Stimulated activated CD4-positive, alpha-beta T cell treated with anti-CD3 and anti-CD28 coated beads, Interleukin-1b, Interleukin-23, amount 100 ng/mL, for 48 hours (primary cell): ENCODE data around the gene MUC20.
A peak's percentile ranks its signal among the peaks of the same experiment; 100 is the strongest.
"Not testable (repeated sequence)": the region's sequence is repeated elsewhere in the genome, so short reads cannot be mapped to it uniquely, and the experiment has no call there.

Experiments used
- DNase-seq: peaks from one replicate; pipeline ENCODE4 v3.0.0-alpha.2; 2020

The MUC20 gene

DNA sequence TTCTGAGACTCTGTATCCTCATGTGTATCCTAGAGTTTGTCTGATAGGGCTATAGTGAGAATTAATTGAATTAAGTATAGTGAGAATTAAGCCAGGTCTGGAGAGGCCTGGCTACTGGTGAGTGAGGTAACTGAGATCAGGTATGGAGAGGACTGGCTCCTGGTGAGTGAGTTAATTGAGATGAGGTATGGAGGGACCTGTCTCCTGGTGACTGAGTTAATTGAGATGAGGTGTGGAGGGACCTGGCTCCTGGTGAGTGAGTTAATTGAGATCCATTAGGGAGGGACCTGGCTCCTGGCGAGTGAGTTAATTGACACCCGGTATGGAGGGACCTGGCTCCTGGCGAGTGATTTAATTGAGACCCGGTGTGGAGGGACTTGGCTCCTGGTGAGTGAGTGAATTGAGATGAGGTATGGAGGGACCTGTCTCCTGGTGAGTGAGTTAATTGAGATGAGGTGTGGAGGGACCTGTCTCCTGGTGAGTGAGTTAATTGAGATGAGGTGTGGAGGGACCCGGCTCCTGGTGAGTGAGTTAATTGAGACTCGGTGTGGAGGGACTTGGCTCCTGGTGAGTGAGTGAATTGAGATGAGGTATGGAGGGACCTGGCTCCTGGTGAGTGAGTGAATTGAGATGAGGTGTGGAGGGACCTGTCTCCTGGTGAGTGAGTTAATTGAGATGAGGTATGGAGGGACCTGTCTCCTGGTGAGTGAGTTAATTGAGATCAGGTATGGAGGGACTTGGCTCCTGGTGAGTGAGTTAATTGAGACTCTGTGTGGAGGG is 10.5 kb upstream of the MUC20 start:
- DNase-seq, result not testable (repeated sequence)

DNA sequence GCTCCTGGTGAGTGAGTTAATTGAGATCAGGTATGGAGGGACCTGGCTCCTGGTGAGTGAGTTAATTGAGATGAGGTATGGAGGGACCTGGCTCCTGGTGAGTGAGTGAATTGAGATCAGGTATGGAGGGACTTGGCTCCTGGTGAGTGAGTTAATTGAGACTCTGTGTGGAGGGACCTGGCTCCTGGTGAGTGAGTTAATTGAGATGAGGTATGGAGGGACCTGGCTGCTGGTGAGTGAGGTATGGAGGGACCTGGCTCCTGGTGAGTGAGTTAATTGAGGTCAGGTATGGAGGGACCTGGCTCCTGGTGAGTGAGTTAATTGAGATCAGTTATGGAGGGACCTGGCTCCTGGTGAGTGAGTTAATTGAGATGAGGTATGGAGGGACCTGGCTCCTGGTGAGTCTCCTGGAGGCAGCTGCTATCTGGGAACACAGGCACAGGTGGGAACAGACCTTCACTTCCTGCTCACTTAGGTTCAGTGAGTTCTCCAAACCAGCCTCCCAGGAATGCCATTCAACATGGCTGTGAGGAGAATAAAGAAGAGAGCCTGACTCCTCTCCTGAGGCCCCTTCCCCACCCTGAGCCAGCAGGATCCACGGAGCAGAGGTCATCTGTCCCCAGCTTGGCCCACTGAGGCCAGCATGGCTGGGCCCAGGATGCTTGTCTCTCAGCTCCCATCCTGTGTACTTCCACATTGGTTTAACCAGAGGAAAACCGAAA is 9.5 kb upstream of the MUC20 start:
- DNase-seq, result not testable (repeated sequence)

DNA sequence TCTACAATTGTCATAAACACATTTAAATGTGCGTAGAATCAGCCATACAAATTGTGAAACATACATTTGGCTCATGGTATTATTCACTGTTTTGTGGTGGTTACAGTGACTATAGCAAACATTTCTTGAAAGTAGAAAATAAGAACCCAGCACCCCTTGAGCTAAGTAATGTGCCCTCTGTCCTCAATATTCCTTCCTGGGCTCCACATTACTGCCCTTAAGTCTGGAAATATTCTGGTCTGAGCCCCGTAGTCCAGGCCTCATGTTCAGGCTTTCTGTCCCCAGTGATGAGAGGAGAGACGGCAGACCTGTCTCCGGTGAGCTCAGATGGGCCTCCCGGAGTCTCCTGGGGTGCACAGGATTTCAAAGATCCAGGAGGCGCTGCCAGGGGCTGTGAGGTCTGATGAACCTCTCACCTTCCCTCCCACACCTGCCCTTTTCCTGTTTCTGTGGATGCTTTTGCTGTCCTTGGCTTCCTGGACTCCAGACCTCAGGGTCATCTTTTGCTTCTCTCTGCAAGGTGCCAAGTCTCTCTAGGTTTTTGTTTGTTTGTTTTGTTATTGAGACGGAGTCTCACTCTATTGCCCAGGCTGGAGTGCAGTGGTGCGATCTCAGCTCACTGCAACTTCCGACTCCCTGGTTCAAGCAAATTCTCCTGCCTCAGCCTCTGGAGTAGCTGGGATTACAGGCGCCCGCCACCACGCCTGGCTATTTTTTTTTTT is 8.8 kb upstream of the MUC20 start:
- no peak for DNase-seq

DNA sequence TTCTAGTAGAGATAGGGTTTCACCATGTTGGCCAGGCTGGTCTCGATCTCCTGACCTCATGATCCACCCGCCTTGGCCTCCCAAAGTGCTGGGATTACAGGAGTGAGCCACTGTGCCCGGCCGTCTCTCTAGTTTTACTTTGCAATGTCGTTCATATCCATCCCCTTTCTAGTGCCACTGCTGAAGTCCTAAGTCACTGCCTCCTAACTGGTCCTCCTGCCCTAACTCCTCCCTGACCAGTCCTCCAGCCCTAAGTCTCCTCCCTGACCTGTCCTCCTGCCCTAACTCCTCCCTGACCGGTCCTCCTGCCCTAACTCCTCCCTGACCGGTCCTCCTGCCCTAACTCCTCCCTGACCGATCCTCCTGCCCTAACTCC is 8.3 kb upstream of the MUC20 start:
- DNase-seq, result not testable (repeated sequence)

DNA sequence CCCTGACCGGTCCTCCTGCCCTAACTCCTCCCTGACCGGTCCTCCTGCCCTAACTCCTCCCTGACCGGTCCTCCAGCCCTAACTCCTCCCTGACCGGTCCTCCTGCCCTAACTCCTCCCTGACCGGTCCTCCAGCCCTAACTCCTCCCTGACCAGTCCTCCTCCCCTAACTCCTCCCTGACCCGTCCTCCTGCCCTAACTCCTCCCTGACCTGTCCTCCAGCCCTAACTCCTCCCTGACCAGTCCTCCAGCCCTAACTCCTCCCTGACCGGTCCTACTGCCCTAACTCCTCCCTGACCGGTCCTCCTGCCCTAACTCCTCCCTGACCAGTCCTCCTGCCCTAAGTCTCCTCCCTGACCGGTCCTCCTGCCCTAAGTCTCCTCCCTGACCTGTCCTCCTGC is 7.6 kb upstream of the MUC20 start:
- not testable (repeated sequence) for DNase-seq

DNA sequence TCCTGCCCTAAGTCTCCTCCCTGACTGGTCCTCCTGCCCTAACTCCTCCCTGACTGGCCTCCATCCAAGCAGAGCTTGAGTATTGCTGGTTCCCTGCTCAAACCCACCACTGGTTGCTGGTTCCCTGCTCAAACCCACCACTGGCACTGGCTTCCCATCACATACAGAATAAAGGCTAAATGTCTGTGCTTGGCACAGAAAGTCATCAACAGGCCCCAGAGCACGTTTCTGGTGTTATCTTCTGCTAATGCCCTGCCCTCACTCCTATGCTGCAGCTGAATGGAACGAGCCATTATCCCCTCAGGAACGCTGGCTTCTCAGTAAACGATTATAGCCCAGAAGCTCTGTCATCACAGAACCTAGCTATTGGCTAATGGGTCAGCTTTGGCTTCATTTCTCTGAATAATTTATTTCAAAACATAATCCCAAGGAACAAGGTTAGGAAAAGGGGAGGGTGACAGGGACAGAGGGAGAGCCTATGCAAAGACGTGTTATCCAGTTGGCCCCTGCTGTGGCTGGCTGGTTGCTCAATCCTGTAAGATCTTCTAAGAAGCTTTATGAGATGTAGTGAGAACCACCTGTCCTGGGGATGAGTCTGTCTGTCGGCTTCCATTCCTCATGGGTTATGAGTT is 6.3 kb upstream of the MUC20 start:
- no peak for DNase-seq

DNA sequence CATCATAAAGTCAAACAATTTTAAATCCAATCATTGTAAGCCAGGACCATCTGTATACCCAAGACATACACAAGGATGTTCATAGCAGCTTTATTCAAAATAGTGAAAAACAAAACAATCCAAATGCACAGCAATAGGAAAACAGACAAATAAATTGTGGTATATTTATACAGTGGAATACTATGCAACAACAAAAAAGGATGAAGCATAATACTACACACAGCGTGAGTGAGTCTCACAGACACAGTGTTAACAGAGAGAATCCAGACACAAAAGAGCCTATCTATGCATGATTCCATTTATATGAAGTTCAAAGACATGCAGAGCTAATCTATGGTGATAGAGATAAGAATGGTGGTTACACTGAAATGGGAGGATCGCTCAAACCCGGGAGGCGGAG is 5.6 kb upstream of the MUC20 start:
- no peak for DNase-seq

DNA sequence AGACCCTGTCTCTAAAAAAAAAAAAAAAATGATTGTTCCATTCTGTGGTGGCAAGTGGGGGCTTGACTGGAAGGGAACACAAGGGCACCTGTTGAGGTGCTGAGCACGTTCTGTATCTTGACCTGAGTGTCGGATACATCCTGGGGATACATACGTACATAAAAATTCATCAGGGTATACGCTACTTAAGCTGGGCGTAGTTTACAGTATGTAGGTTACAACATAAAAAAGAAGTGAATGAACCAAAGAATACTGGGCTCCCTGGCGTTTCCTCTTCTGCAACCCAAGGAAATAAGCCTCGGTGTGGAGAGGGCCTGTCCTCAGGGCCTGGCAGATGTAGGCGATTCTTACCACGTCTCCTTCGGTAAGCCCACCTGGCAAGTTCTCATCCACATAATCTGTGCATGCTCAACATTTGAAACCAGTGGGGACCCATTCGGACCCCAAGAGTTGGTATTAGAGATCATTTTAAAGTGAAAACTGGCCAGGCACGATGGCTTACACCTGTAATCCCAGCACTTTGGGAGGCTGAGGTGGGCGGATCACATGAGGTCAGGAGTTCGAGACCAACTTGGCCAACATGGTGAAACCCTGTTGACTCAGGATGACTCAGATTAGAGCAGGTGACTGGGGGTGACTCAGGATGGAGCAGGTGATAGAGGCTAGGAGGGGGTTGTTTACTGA is 5.1 kb upstream of the MUC20 start:
- peak; percentile 65 for DNase-seq

DNA sequence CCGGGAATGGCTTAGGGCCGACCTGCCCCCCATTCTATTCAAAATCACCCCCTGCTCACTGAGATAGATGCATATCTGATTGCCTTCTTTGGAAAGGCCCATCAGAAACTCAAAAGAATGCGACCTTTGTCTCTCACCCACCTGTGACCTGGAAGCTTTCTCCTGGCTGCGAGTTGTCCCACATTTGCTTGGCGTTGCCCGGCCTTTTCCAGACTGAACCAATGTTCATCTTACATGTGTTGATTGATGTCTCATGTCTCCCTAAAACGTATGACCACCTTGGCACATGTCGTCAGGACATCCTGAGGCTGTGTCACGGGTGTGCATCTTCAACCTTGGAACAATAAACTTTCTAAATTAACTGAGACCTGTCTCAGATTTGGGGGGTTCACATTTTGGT is 3.4 kb upstream of the MUC20 start:
- no peak for DNase-seq

DNA sequence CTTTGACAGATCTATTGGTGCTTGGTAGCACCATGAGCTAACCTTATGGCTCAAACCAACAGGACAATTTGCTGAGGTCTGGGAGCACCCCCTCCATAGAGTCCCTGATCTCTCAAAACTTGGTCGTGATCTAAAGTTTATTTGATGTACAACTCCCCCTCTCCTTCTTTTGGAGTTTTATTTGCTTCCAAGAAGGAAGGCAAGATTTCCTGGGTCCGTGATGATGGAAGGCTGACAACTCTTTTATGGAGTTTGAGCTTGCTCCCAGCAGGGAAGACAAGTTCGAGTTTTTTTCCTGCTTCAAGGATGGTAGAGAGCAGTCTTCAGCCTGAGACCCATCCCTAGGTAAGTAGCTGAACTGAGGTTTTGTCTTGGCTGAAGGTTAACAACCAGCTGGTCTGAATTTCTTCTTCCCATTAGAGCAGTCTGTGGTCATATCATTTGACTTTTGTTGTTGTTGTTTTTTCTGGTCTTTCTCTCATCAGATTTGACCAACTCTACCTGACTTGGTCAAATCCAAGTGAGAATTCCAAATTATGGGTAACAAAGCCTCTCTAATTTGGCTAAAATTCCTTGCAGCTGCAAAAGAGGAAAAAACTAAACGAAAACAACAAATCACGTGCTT is 2.8 kb upstream of the MUC20 start:
- DNase-seq, result no peak

DNA sequence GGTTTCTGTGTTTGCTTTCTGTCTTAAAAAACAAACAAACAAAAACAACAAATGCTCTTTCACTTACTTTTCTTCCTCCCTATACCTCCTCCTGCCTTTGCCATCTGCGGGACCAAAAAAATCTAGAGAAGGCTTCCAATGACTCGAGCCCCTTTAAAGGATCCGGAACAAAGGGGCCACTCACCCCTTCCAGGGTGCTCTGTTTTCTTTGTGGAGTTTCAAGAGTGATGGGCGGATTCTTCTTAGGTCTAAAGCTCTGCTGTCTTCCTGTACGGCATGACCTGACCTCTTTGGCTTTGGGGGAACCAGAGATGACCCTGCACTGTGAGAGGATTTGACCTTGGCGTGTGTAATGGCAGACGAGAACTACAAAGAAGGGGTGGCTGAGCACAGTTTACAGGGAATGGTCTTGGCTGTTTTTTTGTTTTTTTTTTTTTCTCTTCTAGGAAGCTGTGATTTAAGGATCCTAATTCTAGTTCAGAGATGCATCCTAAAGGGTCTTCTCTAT is 2.2 kb upstream of the MUC20 start:
- no peak for DNase-seq

DNA sequence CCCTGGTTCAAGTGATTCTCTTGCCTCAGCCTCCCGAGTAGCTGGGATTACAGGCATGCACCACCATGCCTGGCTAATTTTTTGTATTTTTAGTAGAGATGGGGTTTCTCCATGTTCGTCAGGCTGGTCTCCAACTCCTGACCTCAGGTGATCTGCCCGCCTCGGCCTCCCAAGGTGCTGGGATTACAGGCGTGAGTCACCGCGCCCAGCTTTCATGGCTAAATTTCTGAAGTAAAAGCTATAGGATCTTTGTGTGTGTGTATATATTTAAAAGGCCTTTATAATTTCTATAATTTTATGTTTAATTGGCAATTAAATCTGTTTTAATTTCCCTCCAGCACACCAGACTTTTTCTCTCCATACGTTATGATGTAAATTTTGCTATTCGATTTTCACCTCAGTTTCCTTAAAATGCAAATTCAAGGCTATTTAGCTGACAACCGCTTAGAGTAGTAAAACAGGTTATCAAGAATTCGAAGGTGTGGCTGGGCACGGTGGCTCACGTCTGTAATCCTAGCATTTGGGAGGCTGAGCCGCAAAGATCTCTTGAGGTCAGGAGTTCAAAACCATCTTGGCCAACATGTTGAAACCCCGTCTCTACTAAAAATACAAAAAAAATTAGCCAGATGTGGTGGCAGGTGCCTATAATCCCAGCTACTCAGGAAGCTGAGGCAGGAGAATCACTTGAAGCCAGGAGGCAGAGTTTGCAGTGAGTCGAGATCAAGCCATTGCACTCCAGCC is 1.1 kb upstream of the MUC20 start:
- DNase-seq, result not testable (repeated sequence)

DNA sequence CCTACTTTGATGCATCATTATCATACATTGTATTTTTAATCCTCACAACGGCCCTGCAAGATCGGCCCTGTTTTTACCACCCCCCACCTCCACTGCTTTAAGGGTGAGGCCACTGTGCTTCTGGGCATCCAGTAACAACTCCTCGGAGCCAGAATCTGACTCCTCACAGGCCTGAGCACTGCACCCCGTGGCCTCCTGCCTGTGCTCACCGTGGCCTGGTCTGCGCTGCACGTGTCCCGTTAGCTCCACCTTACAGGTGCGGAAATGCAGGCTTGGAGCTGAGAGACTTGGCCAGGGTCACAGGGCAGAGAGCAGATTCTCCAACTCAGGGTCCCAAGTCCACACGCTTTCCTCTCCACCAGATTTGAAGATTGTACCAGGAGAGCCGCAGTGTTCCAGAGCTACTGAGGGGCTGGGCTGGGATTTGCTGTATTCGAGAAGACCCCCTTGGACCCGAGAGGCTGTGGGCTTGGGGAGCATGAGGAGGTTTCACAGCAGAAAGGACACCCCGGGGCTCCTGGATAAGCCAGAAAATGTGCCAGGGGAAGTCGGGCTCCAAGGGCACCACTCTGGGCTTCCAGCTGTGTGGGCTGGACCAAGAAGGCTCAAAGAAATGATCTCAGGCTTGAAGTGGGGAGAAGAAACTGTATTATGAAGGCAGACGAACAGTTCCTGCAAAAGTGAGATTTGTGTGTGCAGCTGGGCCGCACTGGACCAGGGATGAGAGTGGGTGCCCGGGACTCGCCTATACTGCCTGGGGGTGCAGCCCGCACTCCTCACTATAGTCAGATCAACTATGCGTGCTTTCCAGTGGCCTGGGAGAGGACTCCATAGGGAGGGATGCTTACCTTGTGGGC is 1.6 kb downstream of the MUC20 start:
- not testable (repeated sequence) for DNase-seq

DNA sequence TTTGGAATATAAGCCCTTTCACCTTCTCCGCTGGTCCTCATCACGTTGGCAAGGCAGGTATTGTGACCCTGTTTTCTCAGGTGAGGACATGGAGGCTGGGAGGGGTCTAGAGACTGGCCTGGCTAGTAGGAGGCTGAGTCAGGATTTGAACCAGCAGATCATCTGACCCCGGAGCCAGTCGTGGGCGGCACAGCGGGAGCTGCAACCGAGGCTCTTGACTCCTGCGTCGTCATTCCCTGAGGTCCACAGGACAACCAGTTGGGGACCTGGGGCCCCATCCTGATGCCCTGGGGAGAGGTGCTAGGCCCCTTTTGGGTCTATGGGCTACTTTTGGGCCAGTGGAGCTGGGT is 2.2 kb downstream of the MUC20 start:
- not testable (repeated sequence) for DNase-seq

DNA sequence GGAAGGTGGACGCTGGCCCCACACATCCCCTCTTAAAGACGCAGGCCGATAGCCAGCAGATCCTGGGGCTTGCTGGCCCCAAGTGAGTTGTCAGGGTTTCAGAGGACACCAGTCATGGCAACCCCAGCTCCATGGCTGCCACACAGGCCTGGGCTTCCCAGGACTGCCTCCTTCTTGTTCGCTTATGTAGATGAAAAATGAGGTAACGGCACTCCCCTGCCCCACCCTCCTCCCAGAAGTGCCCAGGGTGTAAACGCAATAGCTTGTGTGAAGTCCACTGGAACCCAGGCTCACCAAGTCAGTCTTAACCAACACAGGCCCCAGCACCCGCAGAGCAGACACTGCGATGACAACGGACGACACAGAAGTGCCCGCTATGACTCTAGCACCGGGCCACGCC is 3.6 kb downstream of the MUC20 start:
- not testable (repeated sequence) for DNase-seq

DNA sequence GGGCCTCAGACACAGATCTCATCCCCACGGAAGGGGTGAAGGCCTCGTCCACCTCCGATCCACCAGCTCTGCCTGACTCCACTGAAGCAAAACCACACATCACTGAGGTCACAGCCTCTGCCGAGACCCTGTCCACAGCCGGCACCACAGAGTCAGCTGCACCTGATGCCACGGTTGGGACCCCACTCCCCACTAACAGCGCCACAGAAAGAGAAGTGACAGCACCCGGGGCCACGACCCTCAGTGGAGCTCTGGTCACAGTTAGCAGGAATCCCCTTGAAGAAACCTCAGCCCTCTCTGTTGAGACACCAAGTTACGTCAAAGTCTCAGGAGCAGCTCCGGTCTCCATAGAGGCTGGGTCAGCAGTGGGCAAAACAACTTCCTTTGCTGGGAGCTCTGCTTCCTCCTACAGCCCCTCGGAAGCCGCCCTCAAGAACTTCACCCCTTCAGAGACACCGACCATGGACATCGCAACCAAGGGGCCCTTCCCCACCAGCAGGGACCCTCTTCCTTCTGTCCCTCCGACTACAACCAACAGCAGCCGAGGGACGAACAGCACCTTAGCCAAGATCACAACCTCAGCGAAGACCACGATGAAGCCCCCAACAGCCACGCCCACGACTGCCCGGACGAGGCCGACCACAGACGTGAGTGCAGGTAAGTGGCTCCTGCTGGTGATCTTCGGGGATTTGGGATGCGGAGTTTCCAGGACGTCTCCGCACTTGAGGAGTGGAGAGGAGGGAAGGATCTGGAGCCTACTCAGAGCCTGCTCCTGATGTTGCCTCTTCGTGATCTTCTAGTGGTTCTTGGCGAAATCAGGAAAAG is 5.3 kb downstream of the MUC20 start:
- DNase-seq, result not testable (repeated sequence)

DNA sequence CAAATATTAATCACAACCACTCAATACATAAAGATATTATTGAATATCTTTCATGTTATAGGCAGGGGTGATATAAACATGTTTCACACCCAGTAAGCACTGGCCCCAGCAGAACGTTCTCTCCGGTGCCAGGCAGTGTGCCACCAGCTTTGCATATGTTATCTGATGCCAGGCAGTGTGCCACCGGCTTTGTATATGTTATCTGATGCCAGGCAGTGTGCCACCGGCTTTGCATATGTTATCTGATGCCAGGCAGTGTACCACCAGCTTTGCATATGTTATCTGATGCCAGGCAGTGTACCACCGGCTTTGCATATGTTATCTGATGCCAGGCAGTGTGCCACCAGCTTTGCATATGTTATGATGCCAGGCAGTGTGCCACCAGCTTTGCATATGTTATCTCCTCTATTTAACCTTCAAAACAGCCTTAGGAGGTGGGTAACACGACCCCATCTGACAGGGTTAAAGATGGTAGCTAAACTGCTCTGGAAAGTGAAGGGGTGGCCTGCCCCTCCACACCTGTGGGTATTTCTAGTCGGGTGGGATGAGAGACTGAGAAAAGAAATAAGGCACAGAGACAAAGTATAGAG is 6.9 kb downstream of the MUC20 start:
- DNase-seq, result no peak

DNA sequence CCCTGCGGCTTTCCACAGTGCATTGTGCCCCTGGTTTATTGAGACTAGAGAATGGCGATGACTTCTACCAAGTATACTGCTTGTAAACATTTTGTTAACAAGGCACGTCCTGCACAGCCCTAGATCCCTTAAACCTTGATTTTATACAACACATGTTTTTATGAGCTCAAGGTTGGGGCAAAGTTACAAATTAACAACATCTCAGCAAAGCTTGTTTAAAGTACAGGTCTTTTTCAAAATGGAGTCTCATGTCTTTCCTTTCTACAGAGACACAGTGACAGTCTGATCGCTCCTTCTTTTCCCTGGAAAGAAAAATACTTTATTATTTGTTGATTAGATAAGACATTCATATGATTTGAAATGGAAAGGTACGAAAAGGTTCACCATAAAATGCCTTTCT is 8.0 kb downstream of the MUC20 start:
- DNase-seq, result not testable (repeated sequence)
